HG03571 (cell line): ENCODE data around the gene PPP3CA.
"Not testable (repeated sequence)": the region's sequence is repeated elsewhere in the genome, so short reads cannot be mapped to it uniquely, and the experiment has no call there.

Experiments
- ATAC-seq: cut with Tn5 transposase; IDR thresholded peaks from one replicate; pipeline ENCODE4 v1.9.1; 2021; ENCODE audit not compliant: unreplicated experiment

Gene PPP3CA

GRCh38 chr4:101020956-101021355 lies 326.4 kb downstream of the PPP3CA start:
- ATAC-seq, result peak; percentile 55

GRCh38 chr4:101019941-101020401 lies 327.4 kb downstream of the PPP3CA start:
- peak; percentile 59 for ATAC-seq

GRCh38 chr4:101019313-101019712 lies 328.0 kb downstream of the PPP3CA start:
- no peak for ATAC-seq

- ATAC-seq, result peak; percentile 61
Observed at GRCh38 chr4:101018836-101019235, 328.5 kb downstream of the PPP3CA start.

- ATAC-seq, result peak; percentile 34
Observed at GRCh38 chr4:101014417-101014816, 332.9 kb downstream of the PPP3CA start.

- ATAC-seq, result no peak
Observed at GRCh38 chr4:101010987-101011386, 336.3 kb downstream of the PPP3CA start.

GRCh38 chr4:101009471-101009870 lies 337.9 kb downstream of the PPP3CA start:
- ATAC-seq, result peak; percentile 61

GRCh38 chr4:101008503-101008902 lies 338.8 kb downstream of the PPP3CA start:
- no peak for ATAC-seq

- no peak for ATAC-seq
Observed at GRCh38 chr4:101005659-101006058, 341.7 kb downstream of the PPP3CA start.

- no peak for ATAC-seq
Observed at GRCh38 chr4:101000496-101000895, 346.8 kb downstream of the PPP3CA start.

- ATAC-seq, result no peak
Observed at GRCh38 chr4:100995671-100996070, 351.7 kb downstream of the PPP3CA start.

- ATAC-seq, result not testable (repeated sequence)
Observed at GRCh38 chr4:100995002-100995401, 352.3 kb downstream of the PPP3CA start.

GRCh38 chr4:100991332-100992069 lies 355.8 kb downstream of the PPP3CA start:
- ATAC-seq, result not testable (repeated sequence)

GRCh38 chr4:100989401-100989800 lies 357.9 kb downstream of the PPP3CA start:
- no peak for ATAC-seq

GRCh38 chr4:100988876-100989275 lies 358.4 kb downstream of the PPP3CA start:
- ATAC-seq, result no peak

GRCh38 chr4:100986360-100986868 lies 360.9 kb downstream of the PPP3CA start:
- no peak for ATAC-seq

GRCh38 chr4:100985576-100985975 lies 361.8 kb downstream of the PPP3CA start:
- ATAC-seq, result no peak

GRCh38 chr4:100984901-100985300 lies 362.4 kb downstream of the PPP3CA start:
- ATAC-seq, result no peak

- no peak for ATAC-seq
Observed at GRCh38 chr4:100983426-100983825, 363.9 kb downstream of the PPP3CA start.

GRCh38 chr4:100982345-100982744 lies 365.0 kb downstream of the PPP3CA start:
- ATAC-seq, result no peak

GRCh38 chr4:100981447-100982204 lies 365.7 kb downstream of the PPP3CA start:
- ATAC-seq, result no peak

GRCh38 chr4:100979736-100980135 lies 367.6 kb downstream of the PPP3CA start:
- no peak for ATAC-seq
